Common myeloid progenitor, CD34-positive (primary cell): ENCODE measurements around the gene RAC2.

Source experiments
- CTCF ChIA-PET: fragments of 350-600 bp; sonication (Branson Sonifier 250); formaldehyde crosslinking; loops from one replicate; lab custom pipeline; 2021; ENCODE audit warnings: antibody characterized with exemption; lab: Charles Lee
- POLR2A ChIA-PET: fragments of 350-600 bp; sonication (Branson Sonifier 250); formaldehyde crosslinking; loops from one replicate; lab custom pipeline; 2021; ENCODE audit warnings: antibody characterized with exemption; lab: Charles Lee
- DNase-seq, 3 donors: peaks; one replicate each; pipeline versions ENCODE4 v3.0.0 to v3.0.0-alpha.2; 2013
- H3K27ac ChIP-seq, 2 experiments: 1 replicate in 1 of 2; 2 replicates in 1 of 2; pipeline ENCODE4 v1.7.0; 2013; ENCODE audit warnings: inconsistent platforms in 2 of 2, low read length in 2 of 2, mild to moderate bottlenecking in 2 of 2, low read depth in 1 of 2, moderate library complexity in 1 of 2; ENCODE audit not compliant: severe bottlenecking in 2 of 2, insufficient read depth in 1 of 2, poor library complexity in 1 of 2
- H3K27me3 ChIP-seq, 5 experiments: replicated peaks in 2 of 5; 1 replicate in 3 of 5; 2 replicates in 2 of 5; pipeline versions ENCODE4 v1.6.1 to v1.7.0; 2013; ENCODE audit warnings: low read length in 4 of 5, mild to moderate bottlenecking in 2 of 5, moderate library complexity in 2 of 5, inconsistent platforms in 1 of 5; ENCODE audit not compliant: insufficient read depth in 5 of 5, control insufficient read depth in 4 of 5
- H3K36me3 ChIP-seq, 4 experiments: 1 replicate in 2 of 4; 2 replicates in 2 of 4; pipeline versions ENCODE4 v1.6.1 to v1.7.0; 2013; ENCODE audit warnings: low read length in 3 of 4, control low read depth in 1 of 4, mild to moderate bottlenecking in 1 of 4; ENCODE audit not compliant: control insufficient read depth in 4 of 4, insufficient read depth in 4 of 4
- H3K4me1 ChIP-seq, 4 experiments: 1 replicate in 3 of 4; 2 replicates in 1 of 4; pipeline versions ENCODE4 v1.6.1 to v1.7.1; 2013; ENCODE audit warnings: low read length in 3 of 4, mild to moderate bottlenecking in 3 of 4, control low read depth in 1 of 4, inconsistent platforms in 1 of 4, moderate library complexity in 1 of 4; ENCODE audit not compliant: control insufficient read depth in 4 of 4, insufficient read depth in 4 of 4; ENCODE audit errors: control extremely low read depth in 1 of 4
- H3K4me3 ChIP-seq, 7 experiments: 1 replicate in 4 of 7; 2 replicates in 3 of 7; pipeline versions ENCODE4 v1.5.1 to v1.7.0; 2013; ENCODE audit warnings: mild to moderate bottlenecking in 7 of 7, low read length in 6 of 7, moderate library complexity in 6 of 7, inconsistent platforms in 2 of 7, low read depth in 2 of 7, control low read depth in 1 of 7; ENCODE audit not compliant: insufficient read depth in 4 of 7, control insufficient read depth in 1 of 7; ENCODE audit errors: extremely low read depth in 1 of 7
- H3K9me3 ChIP-seq, 5 experiments: 1 replicate in 4 of 5; 2 replicates in 1 of 5; pipeline versions ENCODE4 v1.6.1 to v1.7.1; 2013; ENCODE audit warnings: low read length in 4 of 5, mild to moderate bottlenecking in 2 of 5, inconsistent platforms in 1 of 5, low read depth in 1 of 5, moderate library complexity in 1 of 5; ENCODE audit not compliant: control insufficient read depth in 4 of 5, insufficient read depth in 2 of 5; ENCODE audit errors: control extremely low read depth in 1 of 5
- WGBS: methylation state at CpG from one replicate; pipeline ENCODE4 v1.1.5; 2013; ENCODE audit not compliant: insufficient coverage; 5-methylcytosine and 5-hydroxymethylcytosine counted together

RAC2 gene

DNA sequence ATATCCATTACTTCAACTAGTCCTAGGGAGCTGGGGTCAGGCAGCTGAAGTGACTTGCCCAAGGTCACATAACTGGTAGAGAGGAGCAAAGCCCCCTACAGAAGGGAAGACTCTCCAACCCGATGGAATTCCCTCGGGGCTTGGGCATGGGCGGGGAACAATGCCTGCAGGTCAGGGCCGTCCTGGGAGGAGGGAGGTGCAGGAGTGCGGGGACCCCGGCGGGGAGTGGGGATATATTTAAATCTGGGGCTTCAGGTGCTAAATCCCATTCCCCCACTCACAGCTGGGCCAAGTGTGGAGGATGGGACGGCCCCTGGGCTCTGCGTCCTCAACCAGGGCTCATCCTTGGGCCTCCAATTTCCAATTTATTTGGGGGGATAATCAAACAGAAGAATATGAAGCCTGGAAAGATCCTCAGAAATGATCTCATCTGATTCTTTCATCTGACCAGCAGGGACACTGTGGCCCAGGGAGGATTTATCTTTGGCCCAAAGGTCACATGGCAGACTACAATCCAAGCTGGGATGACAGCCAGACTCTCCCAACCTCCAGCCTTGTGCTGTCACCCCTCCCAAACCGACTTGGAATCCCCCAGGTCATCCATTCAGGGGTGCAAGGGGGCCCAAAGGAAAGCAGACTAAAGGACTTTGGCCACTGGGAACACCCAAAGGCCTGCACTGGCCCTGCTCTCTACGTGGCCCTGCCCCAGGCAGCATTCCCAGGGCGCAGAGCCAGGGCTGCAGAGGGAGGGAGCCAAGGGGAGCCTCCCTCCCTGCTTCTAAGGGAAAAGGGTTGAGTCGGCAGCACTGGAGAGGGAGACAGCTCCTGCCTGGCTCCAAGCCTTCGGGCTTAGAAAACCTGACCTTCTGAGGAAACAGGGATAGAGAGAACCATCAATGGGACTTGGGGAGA is 47.3 kb downstream of the RAC2 start:
- H3K27ac ChIP-seq, result no peak overlapping the region
- WGBS, result 95% methylated on average over 9 of the region's 14 CpGs
- DNase-seq, result no peak
- no peaks in the 10 kb centered on the region for H3K36me3 ChIP-seq
- ChIA-PET CTCF (interaction anchor here (0.7 to 5.4 kb wide), 15 partner anchors 9 to 120 kb away, joined by 3 to 39 read pairs (median 4); partner anchors contain the start of genes C1QTNF6 and RAC2), POLR2A (no interaction called here)
- H3K4me3 ChIP-seq, result no peak overlapping the region
- H3K4me1 ChIP-seq, result peaks cover 3 to 42% (median 19%) of the 10 kb centered on the region in 4 experiments
- peaks cover 0 to 4% (median 0%) of the 10 kb centered on the region in 5 experiments for H3K9me3 ChIP-seq
- H3K27me3 ChIP-seq, result no peaks in the 10 kb centered on the region

DNA sequence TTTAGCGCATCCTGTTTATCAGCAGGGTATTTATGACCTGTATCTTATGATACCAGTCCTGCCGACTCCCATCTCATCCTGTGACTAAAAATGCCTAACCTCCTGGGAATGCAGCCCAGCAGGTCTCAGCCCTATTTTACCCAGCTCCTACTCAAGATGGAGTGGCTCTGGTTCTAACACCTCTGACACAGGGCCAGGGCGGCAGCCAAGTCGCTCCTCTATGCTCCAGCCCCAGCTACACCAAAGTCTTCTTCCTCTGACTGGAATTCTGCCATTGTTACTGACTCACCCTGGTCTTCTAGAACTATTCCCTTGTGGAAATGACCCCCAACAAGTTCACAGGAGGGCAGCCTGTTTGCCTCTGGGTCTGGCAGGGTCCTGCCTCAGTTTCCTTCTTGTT is 48.1 kb downstream of the RAC2 start:
- Histone ChIP-seq H3K27me3 (no peaks in the 10 kb centered on the region), H3K4me1 (peaks cover 3 to 41% (median 19%) of the 10 kb centered on the region in 4 experiments), H3K27ac (no peak overlapping the region), H3K36me3 (no peaks in the 10 kb centered on the region), H3K9me3 (peaks cover 0 to 4% (median 0%) of the 10 kb centered on the region in 5 experiments), H3K4me3 (no peak overlapping the region)
- ChIA-PET CTCF (interaction anchor here (2.2 kb wide), 1 partner anchor 8 kb away, joined by 8 read pairs; the partner anchor contains the start of gene C1QTNF6), POLR2A (no interaction called here)
- DNase-seq, result no peak
- whole genome bisulfite sequencing, result 98% methylated on average over 4 of the region's 4 CpGs

- no peak overlapping the region for H3K27ac ChIP-seq
- DNase-seq, result no peak
- ChIA-PET POLR2A (no interaction called here), CTCF (interaction anchor here (5.7 kb wide), 1 partner anchor 28 kb away, joined by 25 read pairs; no protein-coding TSS in a partner anchor)
- 100% methylated on average over 2 of the region's 3 CpGs for WGBS
- no peaks in the 10 kb centered on the region for H3K27me3 ChIP-seq
- H3K9me3 ChIP-seq, result peaks cover 0 to 4% (median 0%) of the 10 kb centered on the region in 5 experiments
- H3K4me1 ChIP-seq, result peaks cover 3 to 36% (median 16%) of the 10 kb centered on the region in 4 experiments
- H3K4me3 ChIP-seq, result no peak overlapping the region
- H3K36me3 ChIP-seq, result no peaks in the 10 kb centered on the region
These were observed 49.3 kb downstream of the RAC2 start for GRCh38 chr22:37194750-37195149.

DNA sequence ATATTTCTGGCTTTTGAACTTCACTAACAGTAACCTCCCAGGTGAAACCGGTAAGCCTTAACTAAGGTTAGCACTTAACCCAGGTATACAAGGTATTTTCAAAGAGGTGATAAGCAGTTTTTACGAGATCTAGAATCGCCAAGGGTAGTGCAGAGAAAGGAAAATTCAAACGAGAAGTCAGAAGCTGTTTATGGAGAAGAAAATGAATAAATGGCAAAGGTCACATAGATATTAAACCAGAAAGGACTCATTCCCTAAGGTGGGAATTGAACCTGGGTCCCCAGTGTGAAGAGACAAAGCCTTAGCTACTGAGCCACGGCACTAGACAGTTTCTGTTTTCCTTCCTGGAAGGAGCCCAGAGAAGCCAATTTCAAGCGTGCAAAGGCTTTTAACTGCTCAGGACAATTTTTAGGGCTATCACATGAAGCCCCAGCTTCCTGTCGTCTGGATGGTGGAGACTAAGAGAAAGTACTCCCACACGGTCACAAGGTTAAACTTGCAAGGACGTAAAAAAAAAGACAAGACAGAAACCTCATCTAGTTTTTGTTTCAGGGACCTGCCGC is 50.4 kb downstream of the RAC2 start:
- H3K27ac ChIP-seq, result no peak overlapping the region
- no peaks in the 10 kb centered on the region for H3K27me3 ChIP-seq
- no peak overlapping the region for H3K4me3 ChIP-seq
- no peaks in the 10 kb centered on the region for H3K36me3 ChIP-seq
- DNase-seq, result peak in 2 of 3 donors; percentile 59 to 67
- ChIA-PET CTCF (interaction anchor here (1.0 to 5.7 kb wide), 2 partner anchors 15 to 27 kb away, joined by 3 to 25 read pairs; no protein-coding TSS in a partner anchor), POLR2A (interaction anchor here (0.7 kb wide), 1 partner anchor 48 kb away, joined by 3 read pairs; no protein-coding TSS in a partner anchor)
- peaks cover 0 to 4% (median 0%) of the 10 kb centered on the region in 5 experiments for H3K9me3 ChIP-seq
- peaks cover 3 to 34% (median 13%) of the 10 kb centered on the region in 4 experiments for H3K4me1 ChIP-seq
- WGBS, result 50% methylated on average over 9 of the region's 10 CpGs

- H3K36me3 ChIP-seq, result no peaks in the 10 kb centered on the region
- H3K9me3 ChIP-seq, result peaks cover 0 to 4% (median 0%) of the 10 kb centered on the region in 5 experiments
- H3K27me3 ChIP-seq, result no peaks in the 10 kb centered on the region
- POLR2A ChIA-PET, result no interaction called here
- H3K27ac ChIP-seq, result no peak overlapping the region
- H3K4me1 ChIP-seq, result peaks cover 0 to 36% (median 15%) of the 10 kb centered on the region in 4 experiments
- CTCF ChIA-PET, result interaction anchor here (1.0 to 5.7 kb wide), 3 partner anchors 9 to 26 kb away, joined by 3 to 25 read pairs (median 3); no protein-coding TSS in a partner anchor
- H3K4me3 ChIP-seq, result no peak overlapping the region
- no peak for DNase-seq
- WGBS, result no CpG with 5 or more reads among the region's 1 CpG
These were observed 51.3 kb downstream of the RAC2 start for GRCh38 chr22:37192741-37193140.

GRCh38 chr22:37192204-37192603 is 51.9 kb downstream of the RAC2 start:
- peaks cover 0 to 4% (median 0%) of the 10 kb centered on the region in 5 experiments for H3K9me3 ChIP-seq
- no peak overlapping the region for H3K4me3 ChIP-seq
- POLR2A ChIA-PET, result no interaction called here
- CTCF ChIA-PET, result interaction anchor here (1.1 to 5.7 kb wide), 2 partner anchors 9 to 26 kb away, joined by 3 to 25 read pairs; no protein-coding TSS in a partner anchor
- H3K36me3 ChIP-seq, result no peaks in the 10 kb centered on the region
- DNase-seq, result no peak
- WGBS, result 100% methylated on average over 2 of the region's 2 CpGs
- no peak overlapping the region for H3K27ac ChIP-seq
- peaks cover 0 to 36% (median 18%) of the 10 kb centered on the region in 4 experiments for H3K4me1 ChIP-seq
- no peaks in the 10 kb centered on the region for H3K27me3 ChIP-seq
